ENCODE data around the gene LAMTOR4. TPM values are rescaled to one million over a fixed set of nuclear protein-coding genes. Genes with fewer than 3 reads are reported as not detected.

The LAMTOR4 gene
- total and polyA plus RNA-seq, 2 of the 13 experiments (the other 11 are each of a cell fraction or from before 2014, with no cell fraction given), result 115 to 118 TPM

DNA sequence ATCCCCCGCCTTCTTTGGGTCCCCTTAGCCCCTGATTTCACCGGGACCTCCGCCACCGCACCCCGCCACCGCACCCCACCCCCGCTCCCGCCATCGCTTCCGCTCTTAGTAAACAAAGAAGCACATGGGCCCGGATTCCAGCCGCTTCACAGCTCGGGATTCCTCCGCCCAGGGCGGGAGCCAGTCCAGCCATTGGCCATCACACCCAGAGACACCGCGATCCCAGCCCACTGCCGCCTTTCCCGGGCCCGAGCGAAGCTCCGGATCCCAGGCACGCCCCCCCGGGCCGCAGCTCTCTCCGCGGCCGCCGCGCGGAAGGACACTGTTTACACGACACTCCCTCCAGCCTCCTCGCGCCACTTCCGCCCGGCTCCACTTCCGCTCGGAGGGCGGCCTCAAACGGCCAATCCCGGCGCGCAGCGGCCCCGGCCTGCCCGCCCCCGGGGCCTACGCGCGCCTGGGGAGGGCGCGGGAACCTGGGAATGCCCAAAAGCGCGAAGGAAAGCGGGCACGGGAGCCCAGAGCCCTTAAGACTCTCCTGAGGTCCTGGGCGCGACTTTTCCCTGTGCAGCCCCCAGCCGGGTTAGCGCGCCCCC is 48.2 kb upstream of the LAMTOR4 start (continued):
- peak; percentile 38; the same call in 1 of the 2 replicates for TF ChIP-seq ZNF430 (CRISPR knock-in tag; IDR thresholded peaks at IDR 0.05)
- TF ChIP-seq ZNF773 (CRISPR knock-in tag; IDR thresholded peaks at IDR 0.05; ENCODE audit: borderline replicate concordance), result no peak; the same call in 1 of the 2 replicates
- TF ChIP-seq DMAP1 (CRISPR knock-in tag; IDR thresholded peaks at IDR 0.05), result peak; percentile 91
- peak; percentile 82 for TF ChIP-seq RBFOX2 (IDR thresholded peaks at IDR 0.05; ENCODE audit: low read depth, low read length)
- peak; percentile 60; the same call in 1 of the 2 replicates for TF ChIP-seq EEA1 (CRISPR knock-in tag; IDR thresholded peaks at IDR 0.05; ENCODE audit: borderline replicate concordance)
- no peak for TF ChIP-seq ZNF629 (CRISPR knock-in tag; conservative IDR thresholded peaks at IDR 0.05)
- TF ChIP-seq, protein P1, sequence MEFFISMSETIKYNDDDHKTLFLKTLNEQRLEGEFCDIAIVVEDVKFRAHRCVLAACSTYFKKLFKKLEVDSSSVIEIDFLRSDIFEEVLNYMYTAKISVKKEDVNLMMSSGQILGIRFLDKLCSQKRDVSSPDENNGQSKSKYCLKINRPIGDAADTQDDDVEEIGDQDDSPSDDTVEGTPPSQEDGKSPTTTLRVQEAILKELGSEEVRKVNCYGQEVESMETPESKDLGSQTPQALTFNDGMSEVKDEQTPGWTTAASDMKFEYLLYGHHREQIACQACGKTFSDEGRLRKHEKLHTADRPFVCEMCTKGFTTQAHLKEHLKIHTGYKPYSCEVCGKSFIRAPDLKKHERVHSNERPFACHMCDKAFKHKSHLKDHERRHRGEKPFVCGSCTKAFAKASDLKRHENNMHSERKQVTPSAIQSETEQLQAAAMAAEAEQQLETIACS (CRISPR knock-in tag; IDR thresholded peaks at IDR 0.05), result peak; percentile 11; the same call in 1 of the 2 replicates
- TF ChIP-seq, protein P2, sequence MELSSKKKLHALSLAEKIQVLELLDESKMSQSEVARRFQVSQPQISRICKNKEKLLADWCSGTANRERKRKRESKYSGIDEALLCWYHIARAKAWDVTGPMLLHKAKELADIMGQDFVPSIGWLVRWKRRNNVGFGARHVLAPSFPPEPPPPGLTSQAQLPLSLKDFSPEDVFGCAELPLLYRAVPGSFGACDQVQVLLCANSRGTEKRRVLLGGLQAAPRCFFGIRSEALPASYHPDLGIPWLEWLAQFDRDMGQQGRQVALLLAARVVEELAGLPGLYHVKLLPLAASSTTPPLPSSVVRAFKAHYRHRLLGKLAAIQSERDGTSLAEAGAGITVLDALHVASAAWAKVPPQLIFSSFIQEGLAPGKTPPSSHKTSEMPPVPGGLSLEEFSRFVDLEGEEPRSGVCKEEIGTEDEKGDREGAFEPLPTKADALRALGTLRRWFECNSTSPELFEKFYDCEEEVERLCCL (CRISPR knock-in tag; IDR thresholded peaks at IDR 0.05; ENCODE audit: borderline replicate concordance), result no peak
- no peak for TF ChIP-seq ZSCAN20 (CRISPR knock-in tag; IDR thresholded peaks at IDR 0.05; ENCODE audit: borderline replicate concordance)
- no peak for TF ChIP-seq ZNF256 (CRISPR knock-in tag; conservative IDR thresholded peaks at IDR 0.05)
- peak; percentile 89 for TF ChIP-seq ASH2L (IDR thresholded peaks at IDR 0.05; ENCODE audit: insufficient read length, low read depth, low read length)
- TF ChIP-seq RFX1 (IDR thresholded peaks at IDR 0.05), result no peak
- TF ChIP-seq CCDC6 (CRISPR knock-in tag; IDR thresholded peaks at IDR 0.05), result peak; percentile 70; the same call in 1 of the 2 replicates
- TF ChIP-seq GABPA (IDR thresholded peaks at IDR 0.05; ENCODE audit: low read depth, low read length), result peak; percentile 99
- peak; percentile 89 for TF ChIP-seq GABPA (CRISPR knock-in tag; IDR thresholded peaks at IDR 0.05; ENCODE audit: low read depth)
- TF ChIP-seq ZNF775 (CRISPR knock-in tag; IDR thresholded peaks at IDR 0.05; ENCODE audit: borderline replicate concordance), result no peak
- peak; percentile 79 for TF ChIP-seq HNRNPH1 (optimal IDR thresholded peaks at IDR 0.05; ENCODE audit: low read depth, low read length)
- TF ChIP-seq, protein P3, sequence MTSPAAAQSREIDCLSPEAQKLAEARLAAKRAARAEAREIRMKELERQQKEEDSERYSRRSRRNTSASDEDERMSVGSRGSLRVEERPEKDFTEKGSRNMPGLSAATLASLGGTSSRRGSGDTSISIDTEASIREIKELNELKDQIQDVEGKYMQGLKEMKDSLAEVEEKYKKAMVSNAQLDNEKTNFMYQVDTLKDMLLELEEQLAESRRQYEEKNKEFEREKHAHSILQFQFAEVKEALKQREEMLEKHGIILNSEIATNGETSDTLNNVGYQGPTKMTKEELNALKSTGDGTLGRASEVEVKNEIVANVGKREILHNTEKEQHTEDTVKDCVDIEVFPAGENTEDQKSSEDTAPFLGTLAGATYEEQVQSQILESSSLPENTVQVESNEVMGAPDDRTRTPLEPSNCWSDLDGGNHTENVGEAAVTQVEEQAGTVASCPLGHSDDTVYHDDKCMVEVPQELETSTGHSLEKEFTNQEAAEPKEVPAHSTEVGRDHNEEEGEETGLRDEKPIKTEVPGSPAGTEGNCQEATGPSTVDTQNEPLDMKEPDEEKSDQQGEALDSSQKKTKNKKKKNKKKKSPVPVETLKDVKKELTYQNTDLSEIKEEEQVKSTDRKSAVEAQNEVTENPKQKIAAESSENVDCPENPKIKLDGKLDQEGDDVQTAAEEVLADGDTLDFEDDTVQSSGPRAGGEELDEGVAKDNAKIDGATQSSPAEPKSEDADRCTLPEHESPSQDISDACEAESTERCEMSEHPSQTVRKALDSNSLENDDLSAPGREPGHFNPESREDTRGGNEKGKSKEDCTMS (CRISPR knock-in tag; conservative IDR thresholded peaks at IDR 0.05), result no peak
- TF ChIP-seq RAD21 (CRISPR knock-in tag; IDR thresholded peaks at IDR 0.05), result no peak; the same call in 1 of the 2 replicates
- TF ChIP-seq, protein P4, sequence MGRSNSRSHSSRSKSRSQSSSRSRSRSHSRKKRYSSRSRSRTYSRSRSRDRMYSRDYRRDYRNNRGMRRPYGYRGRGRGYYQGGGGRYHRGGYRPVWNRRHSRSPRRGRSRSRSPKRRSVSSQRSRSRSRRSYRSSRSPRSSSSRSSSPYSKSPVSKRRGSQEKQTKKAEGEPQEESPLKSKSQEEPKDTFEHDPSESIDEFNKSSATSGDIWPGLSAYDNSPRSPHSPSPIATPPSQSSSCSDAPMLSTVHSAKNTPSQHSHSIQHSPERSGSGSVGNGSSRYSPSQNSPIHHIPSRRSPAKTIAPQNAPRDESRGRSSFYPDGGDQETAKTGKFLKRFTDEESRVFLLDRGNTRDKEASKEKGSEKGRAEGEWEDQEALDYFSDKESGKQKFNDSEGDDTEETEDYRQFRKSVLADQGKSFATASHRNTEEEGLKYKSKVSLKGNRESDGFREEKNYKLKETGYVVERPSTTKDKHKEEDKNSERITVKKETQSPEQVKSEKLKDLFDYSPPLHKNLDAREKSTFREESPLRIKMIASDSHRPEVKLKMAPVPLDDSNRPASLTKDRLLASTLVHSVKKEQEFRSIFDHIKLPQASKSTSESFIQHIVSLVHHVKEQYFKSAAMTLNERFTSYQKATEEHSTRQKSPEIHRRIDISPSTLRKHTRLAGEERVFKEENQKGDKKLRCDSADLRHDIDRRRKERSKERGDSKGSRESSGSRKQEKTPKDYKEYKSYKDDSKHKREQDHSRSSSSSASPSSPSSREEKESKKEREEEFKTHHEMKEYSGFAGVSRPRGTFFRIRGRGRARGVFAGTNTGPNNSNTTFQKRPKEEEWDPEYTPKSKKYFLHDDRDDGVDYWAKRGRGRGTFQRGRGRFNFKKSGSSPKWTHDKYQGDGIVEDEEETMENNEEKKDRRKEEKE (IDR thresholded peaks at IDR 0.05), result no peak
- peak; percentile 63 for TF ChIP-seq ELF3 (CRISPR knock-in tag; IDR thresholded peaks at IDR 0.05)
- no peak for TF ChIP-seq ARHGAP35 (CRISPR knock-in tag; IDR thresholded peaks at IDR 0.05; ENCODE audit: borderline replicate concordance)
- peak; percentile 54; the same call in 1 of the 2 replicates for TF ChIP-seq KAT7 (CRISPR knock-in tag; IDR thresholded peaks at IDR 0.05; ENCODE audit: borderline replicate concordance)
- no peak for TF ChIP-seq ZNF7 (CRISPR knock-in tag; IDR thresholded peaks at IDR 0.05)
